ENCODE data around the gene ABHD2.
A peak's percentile ranks its signal among the peaks of the same experiment; 100 is the strongest.

ABHD2 gene

GRCh38 chr15:89054873-89055272 lies 33.4 kb upstream of the ABHD2 start:
- Histone ChIP-seq H3K4me1 (ENCODE audit: low read length) (peaks cover 5% of the 10 kb centered on the region; the same call in 1 of the 2 replicates), H2AFZ (ENCODE audit: low read depth, low read length) (no peak overlapping the region), H3K4me2 (ENCODE audit: low read length) (no peak overlapping the region), H3K36me3 (replicated peaks; ENCODE audit: low read depth, low read length) (no peaks in the 10 kb centered on the region), H3K9me3 (ENCODE audit: insufficient read depth, low read length) (no peaks in the 10 kb centered on the region), H3K4me3 (ENCODE audit: low read length) (no peak overlapping the region), H3K27me3 (ENCODE audit: low read depth, low read length) (0 out of 2 replicates have a peak, but pooled peaks cover 4% of the 10 kb centered on the region), H3K79me2 (ENCODE audit: low read length) (no peaks in the 10 kb centered on the region), H3K9ac (ENCODE audit: low read length) (no peak overlapping the region), H4K20me1 (ENCODE audit: insufficient read depth, low read length) (no peaks in the 10 kb centered on the region), H3K27ac (ENCODE audit: low read length) (no peak overlapping the region)
- TF ChIP-seq, protein P1, sequence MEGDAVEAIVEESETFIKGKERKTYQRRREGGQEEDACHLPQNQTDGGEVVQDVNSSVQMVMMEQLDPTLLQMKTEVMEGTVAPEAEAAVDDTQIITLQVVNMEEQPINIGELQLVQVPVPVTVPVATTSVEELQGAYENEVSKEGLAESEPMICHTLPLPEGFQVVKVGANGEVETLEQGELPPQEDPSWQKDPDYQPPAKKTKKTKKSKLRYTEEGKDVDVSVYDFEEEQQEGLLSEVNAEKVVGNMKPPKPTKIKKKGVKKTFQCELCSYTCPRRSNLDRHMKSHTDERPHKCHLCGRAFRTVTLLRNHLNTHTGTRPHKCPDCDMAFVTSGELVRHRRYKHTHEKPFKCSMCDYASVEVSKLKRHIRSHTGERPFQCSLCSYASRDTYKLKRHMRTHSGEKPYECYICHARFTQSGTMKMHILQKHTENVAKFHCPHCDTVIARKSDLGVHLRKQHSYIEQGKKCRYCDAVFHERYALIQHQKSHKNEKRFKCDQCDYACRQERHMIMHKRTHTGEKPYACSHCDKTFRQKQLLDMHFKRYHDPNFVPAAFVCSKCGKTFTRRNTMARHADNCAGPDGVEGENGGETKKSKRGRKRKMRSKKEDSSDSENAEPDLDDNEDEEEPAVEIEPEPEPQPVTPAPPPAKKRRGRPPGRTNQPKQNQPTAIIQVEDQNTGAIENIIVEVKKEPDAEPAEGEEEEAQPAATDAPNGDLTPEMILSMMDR (IDR thresholded peaks at IDR 0.05; ENCODE audit: low read depth, low read length) = no peak
- no peak for TF ChIP-seq EZH2phosphoT487 (IDR thresholded peaks at IDR 0.05; ENCODE audit: low read depth)

- Histone ChIP-seq H3K9ac (ENCODE audit: low read length) (no peak overlapping the region), H2AFZ (ENCODE audit: low read depth, low read length) (0 out of 2 replicates have a peak overlapping the region, but pooled peaks have one; percentile 7), H3K27ac (ENCODE audit: low read length) (no peak overlapping the region), H3K9me3 (ENCODE audit: insufficient read depth, low read length) (no peaks in the 10 kb centered on the region), H3K36me3 (replicated peaks; ENCODE audit: low read depth, low read length) (no peaks in the 10 kb centered on the region), H3K4me2 (ENCODE audit: low read length) (peak overlapping the region; percentile 28), H3K4me1 (ENCODE audit: low read length) (peaks cover 5% of the 10 kb centered on the region; the same call in 1 of the 2 replicates), H3K79me2 (ENCODE audit: low read length) (no peaks in the 10 kb centered on the region), H4K20me1 (ENCODE audit: insufficient read depth, low read length) (no peaks in the 10 kb centered on the region), H3K4me3 (ENCODE audit: low read length) (no peak overlapping the region), H3K27me3 (ENCODE audit: low read depth, low read length) (0 out of 2 replicates have a peak, but pooled peaks cover 4% of the 10 kb centered on the region)
- TF ChIP-seq, protein P1 (IDR thresholded peaks at IDR 0.05; ENCODE audit: low read depth, low read length) = peak; percentile 99
- TF ChIP-seq EZH2phosphoT487 (IDR thresholded peaks at IDR 0.05; ENCODE audit: low read depth) = no peak
Measured at GRCh38 chr15:89057506-89058133, 30.6 kb upstream of the ABHD2 start.

DNA sequence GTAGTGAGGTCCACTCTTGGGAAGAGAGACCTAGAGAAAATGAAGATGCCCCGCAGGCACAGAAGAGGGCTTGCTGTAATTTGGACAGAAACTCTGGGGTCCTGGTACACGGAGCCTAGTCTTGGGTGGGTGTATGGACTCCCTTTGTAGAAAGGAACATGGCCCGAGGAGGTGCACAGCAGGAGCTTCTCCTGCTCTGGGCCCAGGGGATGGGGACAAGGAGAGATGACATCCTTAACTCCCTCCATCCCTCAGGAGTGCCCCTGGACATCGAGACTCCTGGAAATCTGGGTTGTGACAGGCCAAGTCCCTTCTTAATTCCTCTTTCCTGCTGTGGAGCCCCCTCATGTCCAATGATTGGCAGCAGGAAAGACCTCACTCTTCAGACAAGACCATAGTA lies 29.9 kb upstream of the ABHD2 start:
- Histone ChIP-seq H3K79me2 (ENCODE audit: low read length) (no peaks in the 10 kb centered on the region), H3K9ac (ENCODE audit: low read length) (no peak overlapping the region), H3K9me3 (ENCODE audit: insufficient read depth, low read length) (no peaks in the 10 kb centered on the region), H3K4me3 (ENCODE audit: low read length) (no peak overlapping the region), H3K36me3 (replicated peaks; ENCODE audit: low read depth, low read length) (no peaks in the 10 kb centered on the region), H3K4me2 (ENCODE audit: low read length) (no peak overlapping the region), H3K4me1 (ENCODE audit: low read length) (peaks cover 5% of the 10 kb centered on the region; the same call in 1 of the 2 replicates), H3K27ac (ENCODE audit: low read length) (no peak overlapping the region), H3K27me3 (ENCODE audit: low read depth, low read length) (0 out of 2 replicates have a peak, but pooled peaks cover 4% of the 10 kb centered on the region), H2AFZ (ENCODE audit: low read depth, low read length) (0 out of 2 replicates have a peak overlapping the region, but pooled peaks have one; percentile 7), H4K20me1 (ENCODE audit: insufficient read depth, low read length) (no peaks in the 10 kb centered on the region)
- TF ChIP-seq EZH2phosphoT487 (IDR thresholded peaks at IDR 0.05; ENCODE audit: low read depth) = no peak
- TF ChIP-seq, protein P1 (IDR thresholded peaks at IDR 0.05; ENCODE audit: low read depth, low read length) = no peak

DNA sequence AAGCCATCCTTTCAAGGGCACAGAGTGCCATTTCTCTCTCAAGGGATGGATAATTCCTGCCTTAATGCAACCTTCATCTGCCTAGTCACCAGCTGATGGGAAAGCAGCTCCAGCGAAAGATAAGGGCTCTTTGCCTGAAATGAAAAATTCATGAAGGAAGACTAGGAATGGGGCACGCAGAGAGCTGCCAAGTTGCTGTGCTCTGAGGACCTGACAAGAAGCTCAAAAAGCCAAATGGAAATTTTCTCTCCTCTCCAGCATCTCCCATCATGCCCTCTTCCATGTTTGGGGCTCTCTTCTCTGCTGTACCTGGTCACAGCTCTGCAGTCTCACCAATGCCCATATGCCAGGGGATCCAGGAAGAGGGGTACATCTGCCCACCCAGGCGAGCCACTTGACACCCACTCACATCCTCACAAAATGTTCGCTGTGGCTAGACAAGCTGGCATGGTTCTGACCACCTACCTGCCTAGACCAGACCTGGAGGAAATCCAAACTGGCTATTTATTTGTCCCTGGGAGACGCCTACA lies 29.3 kb upstream of the ABHD2 start:
- no peak overlapping the region for H3K9ac ChIP-seq (ENCODE audit: low read length)
- H3K36me3 ChIP-seq (replicated peaks; ENCODE audit: low read depth, low read length) = no peaks in the 10 kb centered on the region
- peaks cover 5% of the 10 kb centered on the region; the same call in 1 of the 2 replicates for H3K4me1 ChIP-seq (ENCODE audit: low read length)
- no peak overlapping the region for H3K4me2 ChIP-seq (ENCODE audit: low read length)
- no peaks in the 10 kb centered on the region for H3K9me3 ChIP-seq (ENCODE audit: insufficient read depth, low read length)
- no peak overlapping the region for H3K27ac ChIP-seq (ENCODE audit: low read length)
- no peaks in the 10 kb centered on the region for H4K20me1 ChIP-seq (ENCODE audit: insufficient read depth, low read length)
- no peaks in the 10 kb centered on the region for H3K79me2 ChIP-seq (ENCODE audit: low read length)
- H3K4me3 ChIP-seq (ENCODE audit: low read length) = no peak overlapping the region
- no peak for TF ChIP-seq EZH2phosphoT487 (IDR thresholded peaks at IDR 0.05; ENCODE audit: low read depth)
- TF ChIP-seq, protein P1 (IDR thresholded peaks at IDR 0.05; ENCODE audit: low read depth, low read length) = no peak
- H3K27me3 ChIP-seq (ENCODE audit: low read depth, low read length) = 0 out of 2 replicates have a peak, but pooled peaks cover 4% of the 10 kb centered on the region
- H2AFZ ChIP-seq (ENCODE audit: low read depth, low read length) = no peak overlapping the region

All from OCI-LY3 (cell line).